ENCODE data around the gene SCFD2.

DNA sequence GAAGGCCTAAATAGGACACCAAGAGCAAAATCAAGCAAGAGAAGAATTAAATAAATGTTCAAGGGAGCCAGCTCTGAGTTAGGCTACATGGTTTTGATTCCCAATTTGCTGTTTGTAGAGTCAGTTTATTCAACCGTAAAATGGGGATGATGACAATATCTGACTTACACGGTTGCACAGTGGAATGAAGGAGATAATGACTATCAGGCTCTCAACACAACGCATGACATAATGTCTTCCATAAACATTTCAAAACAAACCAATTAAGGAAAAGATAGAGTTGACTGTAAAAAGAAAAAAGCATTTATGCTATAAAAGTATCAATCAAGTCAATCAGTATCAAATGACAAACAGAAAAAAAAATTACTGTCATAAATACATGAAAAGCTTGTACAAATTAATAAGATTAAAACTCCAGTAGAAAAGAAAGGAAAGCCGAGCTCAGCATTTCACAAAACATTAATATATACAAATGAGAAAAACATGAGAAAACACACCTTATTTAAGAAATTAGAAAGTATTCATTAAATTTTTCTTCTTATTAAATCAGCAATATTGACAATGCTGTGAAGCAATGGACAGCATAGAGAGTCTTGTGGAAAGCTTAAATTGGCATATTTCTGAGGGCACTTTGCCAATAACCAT lies 179.0 kb downstream of the SCFD2 start:
- TF ChIP-seq ZNF274 (IDR thresholded peaks at IDR 0.05; ENCODE audit: low read depth, low read length): no peak
- TF ChIP-seq YY1 (IDR thresholded peaks at IDR 0.05; ENCODE audit: insufficient read depth, insufficient read length): no peak
